Immature natural killer cell (primary cell): ENCODE data around the gene TRAF3IP1. TPM values are rescaled to one million over a fixed set of nuclear protein-coding genes. Genes with fewer than 3 reads are reported as not detected.
"Not testable (repeated sequence)": the region's sequence is repeated elsewhere in the genome, so short reads cannot be mapped to it uniquely, and the experiment has no call there.

Experiments used
- DNase-seq, 3 donors: peaks; one replicate each; pipeline ENCODE4 v3.0.0; 2022; ENCODE audit warnings: mixed read lengths in 1 of 3
- H3K27ac Mint-ChIP-seq, 6 donors: one replicate each; pipeline ENCODE4 v1.8.0; 2020; ENCODE audit warnings: mixed read lengths in 6 of 6, mild to moderate bottlenecking in 5 of 6, inconsistent platforms in 4 of 6, moderate library complexity in 3 of 6
- H3K27me3 Mint-ChIP-seq, 3 donors: one replicate each; pipeline ENCODE4 v1.8.0; 2020 to 2021; ENCODE audit warnings: low read depth in 3 of 3, mild to moderate bottlenecking in 3 of 3, mixed read lengths in 3 of 3, moderate library complexity in 3 of 3, inconsistent platforms in 1 of 3
- H3K36me3 Mint-ChIP-seq, 3 donors: one replicate each; pipeline ENCODE4 v1.8.0; 2020; ENCODE audit warnings: mixed read lengths in 3 of 3, inconsistent platforms in 2 of 3, mild to moderate bottlenecking in 2 of 3
- H3K4me1 Mint-ChIP-seq, 2 donors: one replicate each; pipeline ENCODE4 v1.8.0; 2020; ENCODE audit warnings: inconsistent platforms in 2 of 2, mild to moderate bottlenecking in 2 of 2, mixed read lengths in 2 of 2, moderate library complexity in 1 of 2
- H3K4me3 Mint-ChIP-seq, 5 donors: one replicate each; pipeline ENCODE4 v1.8.0; 2020; ENCODE audit warnings: mild to moderate bottlenecking in 5 of 5, mixed read lengths in 5 of 5, inconsistent platforms in 3 of 5, moderate library complexity in 3 of 5
- H3K9me3 Mint-ChIP-seq, 6 donors: one replicate each; pipeline ENCODE4 v1.8.0; 2020; ENCODE audit warnings: mild to moderate bottlenecking in 6 of 6, mixed read lengths in 6 of 6, inconsistent platforms in 4 of 6, moderate library complexity in 3 of 6
- polyA plus RNA-seq, 3 donors: library from polyadenylated mRNA; unstranded; fragments of 300-500 nt; fragmentation: Illumina TruSeq; gene quantifications; one replicate each; pipeline ENCODE4 v1.2.3, GENCODE V29; 2021

Gene TRAF3IP1
- polyA plus RNA-seq, 3 donors from 2014 or later: 1.9 to 7.0 (median 2.2) TPM

DNA sequence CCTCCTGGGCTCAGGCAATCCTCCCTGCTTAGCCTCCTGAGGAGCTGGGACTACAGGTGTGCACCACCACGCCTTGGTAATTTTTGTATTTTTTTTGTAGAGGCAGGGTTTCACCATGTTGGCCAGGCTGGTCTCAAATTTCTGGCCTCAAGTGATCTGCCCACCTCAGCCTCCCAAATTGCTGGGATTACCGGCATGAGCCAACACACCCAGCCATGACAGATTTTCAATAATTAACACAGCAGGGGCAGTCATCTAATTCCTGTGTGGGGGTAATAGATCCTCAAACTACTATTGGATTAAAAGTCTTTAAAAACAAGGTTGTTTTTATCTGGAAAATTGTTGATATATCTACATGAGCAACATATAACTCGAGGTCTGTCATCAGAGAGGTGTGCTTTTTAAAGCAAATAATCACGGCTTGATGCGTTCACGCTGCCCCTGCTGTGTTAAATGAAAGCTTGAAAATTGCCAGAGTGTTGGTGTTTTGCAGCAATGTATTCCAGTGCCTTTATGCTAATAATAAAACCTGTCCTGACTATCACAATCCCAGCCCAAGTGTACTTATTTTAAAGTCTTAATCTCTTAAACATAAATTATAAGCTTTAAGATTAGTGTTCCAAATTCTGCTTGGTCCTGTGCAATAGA is 70.8 kb downstream of the TRAF3IP1 start:
- H3K4me1 Mint-ChIP-seq: peaks cover 14 to 16% of the 10 kb centered on the region in 2 donors
- no peaks in the 10 kb centered on the region for H3K9me3 Mint-ChIP-seq
- H3K27ac Mint-ChIP-seq: no peak overlapping the region
- no peaks in the 10 kb centered on the region for H3K27me3 Mint-ChIP-seq
- H3K36me3 Mint-ChIP-seq: peaks cover 0 to 8% (median 0%) of the 10 kb centered on the region in 3 donors
- no peak for DNase-seq
- no peak overlapping the region for H3K4me3 Mint-ChIP-seq

DNA sequence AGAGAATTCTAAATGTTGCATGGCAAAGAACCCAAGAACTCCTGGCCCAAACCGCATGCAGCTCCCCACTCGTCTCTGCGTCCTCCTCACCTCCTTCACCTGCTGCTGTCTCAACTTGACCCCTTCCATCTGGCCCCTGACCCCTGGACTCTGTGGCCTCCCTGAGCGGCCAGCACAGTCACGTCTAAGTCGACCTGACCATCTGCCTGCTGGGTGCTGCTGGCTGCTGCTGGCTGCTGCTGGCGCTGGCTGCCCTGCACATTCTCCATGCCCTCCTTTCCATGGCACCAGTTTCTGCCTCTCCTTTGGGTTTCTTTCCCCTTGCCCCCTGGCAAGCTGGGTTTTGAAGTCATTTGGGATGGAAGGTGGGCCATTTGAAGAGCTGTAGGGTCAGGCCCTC is 76.3 kb downstream of the TRAF3IP1 start:
- Mint-ChIP-seq H3K36me3 (peaks cover 2 to 6% (median 5%) of the 10 kb centered on the region in 3 donors), H3K27me3 (peaks cover 0 to 2% (median 0%) of the 10 kb centered on the region in 3 donors), H3K27ac (no peak overlapping the region), H3K4me3 (no peak overlapping the region), H3K9me3 (peaks cover 0 to 2% (median 0%) of the 10 kb centered on the region in 6 donors), H3K4me1 (no peaks in the 10 kb centered on the region)
- no peak for DNase-seq

DNA sequence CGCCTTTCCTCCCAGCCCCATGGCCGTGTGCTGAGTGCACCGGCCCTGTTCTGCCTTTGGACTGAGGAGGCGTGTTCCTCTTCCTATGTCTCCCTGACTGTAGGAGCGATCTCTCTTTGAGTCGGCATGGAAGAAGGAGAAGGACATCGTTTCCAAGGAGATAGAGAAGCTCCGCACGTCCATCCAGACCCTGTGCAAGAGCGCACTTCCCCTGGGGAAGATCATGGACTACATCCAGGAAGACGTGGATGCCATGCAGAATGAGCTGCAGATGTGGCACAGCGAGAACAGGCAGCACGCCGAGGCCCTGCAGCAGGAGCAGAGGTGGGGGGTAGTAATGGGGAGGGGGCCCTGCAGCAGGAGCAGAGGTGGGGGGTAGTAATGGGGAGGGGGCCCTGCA is 77.0 kb downstream of the TRAF3IP1 start:
- peaks cover 0 to 2% (median 0%) of the 10 kb centered on the region in 6 donors for H3K9me3 Mint-ChIP-seq
- no peaks in the 10 kb centered on the region for H3K4me1 Mint-ChIP-seq
- no peak overlapping the region for H3K4me3 Mint-ChIP-seq
- H3K36me3 Mint-ChIP-seq: peaks cover 3 to 6% (median 5%) of the 10 kb centered on the region in 3 donors
- DNase-seq: no peak
- peaks cover 0 to 2% (median 0%) of the 10 kb centered on the region in 3 donors for H3K27me3 Mint-ChIP-seq
- no peak overlapping the region for H3K27ac Mint-ChIP-seq

DNA sequence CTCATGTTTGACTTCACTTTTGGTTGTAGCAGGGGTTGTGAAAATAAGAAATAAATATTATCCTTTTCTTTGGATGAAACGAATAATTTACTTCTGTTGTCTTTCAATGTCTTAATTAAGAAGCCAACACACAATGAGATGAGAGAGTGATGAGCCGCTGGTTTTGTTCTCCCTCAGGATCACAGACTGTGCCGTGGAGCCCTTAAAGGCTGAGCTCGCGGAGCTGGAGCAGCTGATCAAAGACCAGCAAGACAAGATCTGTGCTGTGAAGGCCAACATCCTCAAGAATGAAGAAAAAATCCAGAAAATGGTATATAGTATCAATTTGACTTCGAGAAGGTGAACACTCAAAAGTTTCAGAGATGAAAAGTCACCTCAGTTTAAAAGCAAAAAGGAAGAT is 78.3 kb downstream of the TRAF3IP1 start:
- Mint-ChIP-seq H3K4me3 (no peak overlapping the region), H3K27ac (peak overlapping the region in 1 of 6 donors; percentile 30), H3K9me3 (peaks cover 0 to 2% (median 0%) of the 10 kb centered on the region in 6 donors), H3K36me3 (peaks cover 3 to 6% (median 5%) of the 10 kb centered on the region in 3 donors), H3K27me3 (peaks cover 0 to 2% (median 0%) of the 10 kb centered on the region in 3 donors), H3K4me1 (no peaks in the 10 kb centered on the region)
- no peak for DNase-seq

DNA sequence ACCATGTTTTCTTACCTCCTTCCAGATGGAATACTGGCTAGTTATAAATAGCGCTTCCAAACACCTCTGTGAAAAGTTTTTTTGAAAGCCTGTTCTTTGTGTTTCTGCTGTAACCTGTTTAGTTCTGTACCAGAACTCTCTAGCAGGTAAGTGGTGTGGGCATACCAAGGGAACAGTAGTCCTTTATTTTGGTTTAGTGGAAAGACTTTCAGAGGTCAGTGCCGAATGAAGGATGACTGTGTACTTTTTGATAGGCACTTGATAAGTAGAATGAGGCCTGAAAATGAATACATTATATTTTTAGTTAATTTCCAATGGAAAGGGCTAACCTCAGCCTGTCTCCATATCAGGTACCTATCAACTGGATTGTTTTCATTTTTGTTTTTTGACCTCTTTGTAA is 78.8 kb downstream of the TRAF3IP1 start:
- peaks cover 0 to 2% (median 0%) of the 10 kb centered on the region in 6 donors for H3K9me3 Mint-ChIP-seq
- no peak overlapping the region for H3K27ac Mint-ChIP-seq
- DNase-seq: no peak
- H3K36me3 Mint-ChIP-seq: peaks cover 3 to 6% (median 5%) of the 10 kb centered on the region in 3 donors
- peaks cover under 1 to 3% of the 10 kb centered on the region in 2 donors for H3K4me1 Mint-ChIP-seq
- H3K27me3 Mint-ChIP-seq: peaks cover 0 to 3% (median 0%) of the 10 kb centered on the region in 3 donors
- no peak overlapping the region for H3K4me3 Mint-ChIP-seq

DNA sequence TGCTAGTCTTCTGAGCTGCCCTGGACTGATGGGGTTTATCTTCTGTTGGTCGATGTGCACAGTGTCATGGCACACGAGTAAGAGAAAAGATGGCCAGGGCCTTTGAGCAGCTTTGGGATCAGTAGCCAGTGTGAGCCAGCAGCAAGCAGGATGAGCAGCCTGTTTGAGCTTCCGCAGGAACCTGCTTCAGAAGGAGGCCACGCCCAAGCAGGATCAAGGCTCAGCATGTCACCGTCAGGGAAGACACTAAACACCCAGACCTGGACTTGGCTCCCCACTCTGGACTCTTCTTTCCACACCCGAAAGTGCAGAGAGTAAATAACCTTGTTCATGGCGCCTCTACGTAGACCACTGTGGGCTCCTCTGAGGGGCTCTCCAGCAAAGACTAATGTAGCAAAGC is 81.2 kb downstream of the TRAF3IP1 start:
- no peak for DNase-seq
- H3K4me1 Mint-ChIP-seq: peaks cover 23 to 28% of the 10 kb centered on the region in 2 donors
- no peak overlapping the region for H3K4me3 Mint-ChIP-seq
- H3K27ac Mint-ChIP-seq: no peak overlapping the region
- peaks cover 0 to 2% (median 0%) of the 10 kb centered on the region in 6 donors for H3K9me3 Mint-ChIP-seq
- H3K27me3 Mint-ChIP-seq: peaks cover 0 to 5% (median 0%) of the 10 kb centered on the region in 3 donors
- peaks cover 3 to 6% (median 5%) of the 10 kb centered on the region in 3 donors for H3K36me3 Mint-ChIP-seq

DNA sequence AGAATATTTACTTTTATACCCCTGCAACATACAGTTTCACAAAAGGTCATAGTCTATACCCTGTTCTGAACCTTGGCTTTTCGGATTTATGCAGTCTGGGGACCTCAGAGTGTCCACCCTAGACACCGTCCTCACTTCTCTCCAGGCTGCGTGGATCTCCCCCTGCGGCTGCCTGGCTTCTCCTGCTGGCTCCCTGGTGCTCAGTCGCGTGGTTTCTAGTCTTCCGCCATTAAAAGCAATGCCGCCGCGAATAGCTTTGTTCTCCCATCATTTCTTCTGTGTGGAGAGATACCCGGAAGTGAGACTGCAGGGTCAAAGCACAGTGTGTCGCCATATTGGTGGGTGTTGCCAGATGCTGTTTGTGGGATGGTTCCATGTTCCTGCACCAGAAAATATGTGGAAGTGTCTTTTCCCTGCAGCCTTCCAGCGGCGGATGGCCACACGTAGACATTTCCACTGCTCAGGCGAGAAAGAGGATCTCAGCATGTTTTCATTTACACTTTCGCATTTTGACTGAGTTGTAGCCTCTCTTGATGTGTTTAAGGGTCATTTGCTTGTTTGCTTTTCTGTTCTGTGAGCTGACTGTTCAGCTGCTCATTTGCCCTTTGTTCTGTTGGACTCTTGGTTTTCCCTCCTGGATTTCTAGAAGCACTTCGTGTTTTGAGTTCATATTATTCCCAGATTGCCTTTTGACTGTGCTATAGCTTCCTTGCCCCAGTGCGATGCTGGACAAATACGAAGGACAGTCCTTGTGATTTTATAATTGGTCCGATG is 83.5 kb downstream of the TRAF3IP1 start:
- Mint-ChIP-seq H3K4me3 (no peak overlapping the region), H3K27me3 (peaks cover 0 to 3% (median 0%) of the 10 kb centered on the region in 3 donors), H3K27ac (peak overlapping the region; percentile 37 to 99 (median 81)), H3K36me3 (peaks cover 3 to 6% (median 5%) of the 10 kb centered on the region in 3 donors), H3K9me3 (no peaks in the 10 kb centered on the region), H3K4me1 (peaks cover 25 to 34% of the 10 kb centered on the region in 2 donors)
- no peak for DNase-seq

DNA sequence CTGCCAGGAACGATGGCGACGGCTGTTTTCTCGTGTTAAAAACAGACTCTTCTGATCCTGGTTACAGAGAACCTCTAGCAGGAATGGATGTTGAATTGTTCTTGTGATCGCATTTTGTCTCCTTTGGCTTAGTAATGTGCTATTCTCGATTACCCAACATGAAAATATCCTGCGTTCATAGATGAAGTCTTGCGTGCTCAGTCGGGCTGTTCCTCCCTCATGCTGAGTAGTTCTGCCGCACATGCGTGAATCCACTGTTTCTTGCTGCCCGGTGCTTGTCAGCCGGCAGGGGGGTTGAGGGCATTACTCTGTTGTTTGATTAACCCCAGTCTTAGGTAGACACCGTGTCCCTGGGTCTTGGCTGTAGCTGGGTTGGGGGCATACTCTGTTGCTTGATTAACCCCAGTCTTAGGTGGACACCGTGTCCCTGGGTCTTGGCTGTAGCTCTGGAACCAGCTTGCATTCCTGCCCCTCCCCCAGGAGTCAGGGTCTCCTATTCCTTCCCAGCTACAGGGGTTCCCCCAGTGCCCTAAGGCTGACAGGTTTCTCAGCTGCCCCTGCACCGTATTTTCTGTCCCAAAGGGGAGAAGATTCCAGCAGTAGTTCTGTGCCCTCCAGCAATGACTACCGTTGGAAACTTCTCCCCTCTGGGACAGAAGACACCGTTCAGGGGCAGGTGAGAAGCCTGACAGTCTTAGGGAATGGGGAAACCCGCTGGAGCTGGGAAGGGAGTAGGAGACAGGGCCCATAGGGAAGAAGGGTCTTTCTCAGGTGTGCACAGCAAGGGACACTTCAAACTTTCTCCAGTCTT is 84.3 kb downstream of the TRAF3IP1 start:
- peaks cover 3 to 6% (median 5%) of the 10 kb centered on the region in 3 donors for H3K36me3 Mint-ChIP-seq
- peak overlapping the region in 2 of 5 donors; percentile 21 to 26 for H3K4me3 Mint-ChIP-seq
- no peak for DNase-seq
- H3K9me3 Mint-ChIP-seq: no peaks in the 10 kb centered on the region
- H3K27me3 Mint-ChIP-seq: peaks cover 0 to 3% (median 0%) of the 10 kb centered on the region in 3 donors
- peaks cover 25 to 34% of the 10 kb centered on the region in 2 donors for H3K4me1 Mint-ChIP-seq
- H3K27ac Mint-ChIP-seq: peak overlapping the region; percentile 97 to 100 (median 99)

DNA sequence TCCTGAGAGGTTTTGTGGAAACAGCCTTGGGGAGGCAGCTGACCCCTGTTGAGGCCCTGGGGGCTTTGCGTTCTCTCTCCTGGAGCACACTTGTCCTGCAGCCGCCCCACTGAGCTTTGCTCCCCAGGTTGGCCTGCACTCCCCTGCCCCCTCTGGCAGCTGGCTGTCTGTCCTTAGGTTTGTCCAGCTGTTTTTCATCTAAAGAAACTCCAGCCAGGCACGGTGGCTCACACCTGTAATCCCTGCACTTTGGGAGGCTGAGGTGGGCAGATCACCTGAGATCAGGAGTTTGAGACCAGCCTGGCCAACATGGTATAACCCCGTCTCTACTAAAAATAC is 84.9 kb downstream of the TRAF3IP1 start:
- Mint-ChIP-seq H3K27ac (peak overlapping the region; percentile 97 to 100 (median 99)), H3K4me3 (peak overlapping the region; percentile 69 to 90 (median 84)), H3K4me1 (peaks cover 25 to 34% of the 10 kb centered on the region in 2 donors)
- H3K36me3 Mint-ChIP-seq, H3K27me3 Mint-ChIP-seq, H3K9me3 Mint-ChIP-seq, DNase-seq: not testable (repeated sequence)

DNA sequence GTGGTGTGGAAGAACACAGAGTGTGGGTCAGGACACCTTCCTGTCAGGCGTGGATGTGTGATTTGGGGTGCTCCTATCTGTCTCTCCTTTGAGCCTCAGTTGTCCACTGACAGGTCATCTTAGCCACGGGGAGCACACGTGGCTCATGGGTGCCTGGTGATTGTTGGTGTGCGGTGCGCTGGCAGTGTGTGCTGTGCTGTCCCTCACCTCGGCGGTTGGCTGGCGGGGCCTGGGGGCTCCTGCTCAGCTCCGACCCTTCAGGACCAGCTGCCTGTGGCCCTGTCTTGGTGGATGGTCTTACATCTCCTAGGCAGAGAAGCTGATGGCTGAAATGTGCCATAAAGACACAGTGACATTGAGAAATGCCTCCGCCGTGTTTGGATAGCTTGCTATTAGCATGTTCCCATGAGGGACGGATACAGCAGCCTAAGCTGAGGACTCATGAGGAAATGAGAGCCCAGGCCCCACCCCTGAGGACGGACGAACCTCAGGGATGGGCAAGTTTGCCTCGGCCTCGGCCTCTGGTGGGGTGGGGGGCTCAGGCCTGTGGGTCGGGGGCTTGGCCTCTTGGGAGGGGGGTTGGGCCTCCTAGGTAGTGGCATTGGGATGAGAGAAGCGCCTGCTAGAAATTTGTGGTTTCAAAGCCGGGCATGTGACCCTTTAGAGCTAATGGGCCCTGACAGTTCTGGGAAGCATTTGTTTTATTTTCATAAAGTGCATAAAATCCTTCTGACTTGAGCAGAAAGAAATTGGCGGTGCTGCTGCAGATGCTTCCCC is 86.1 kb downstream of the TRAF3IP1 start:
- Mint-ChIP-seq H3K27ac (peak overlapping the region; percentile 97 to 100 (median 99)), H3K4me3 (peak overlapping the region; percentile 69 to 90 (median 84)), H3K27me3 (peaks cover 0 to 3% (median 0%) of the 10 kb centered on the region in 3 donors), H3K4me1 (peaks cover 25 to 34% of the 10 kb centered on the region in 2 donors), H3K9me3 (no peaks in the 10 kb centered on the region), H3K36me3 (peaks cover 0 to 3% (median 2%) of the 10 kb centered on the region in 3 donors)
- DNase-seq: no peak

DNA sequence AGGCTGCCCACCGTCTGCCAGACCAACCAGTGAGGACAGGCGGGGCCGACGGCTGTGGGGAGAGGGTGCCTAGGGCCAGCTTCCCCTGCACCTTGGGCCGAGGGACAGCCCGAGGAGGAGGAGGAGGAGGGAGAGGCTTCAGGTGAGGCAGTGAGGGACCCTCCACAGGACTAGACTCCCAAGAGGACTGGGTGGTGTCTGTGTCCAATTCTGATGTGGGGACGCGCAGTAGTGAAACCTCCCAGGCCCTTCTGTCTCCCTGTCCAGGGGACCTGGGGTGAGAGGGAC is 86.6 kb downstream of the TRAF3IP1 start:
- Mint-ChIP-seq H3K27me3 (peaks cover 0 to 3% (median 0%) of the 10 kb centered on the region in 3 donors), H3K4me3 (no peak overlapping the region), H3K27ac (peak overlapping the region in 3 of 6 donors; percentile 22 to 98 (median 97)), H3K4me1 (peaks cover 25 to 34% of the 10 kb centered on the region in 2 donors), H3K36me3 (no peaks in the 10 kb centered on the region), H3K9me3 (no peaks in the 10 kb centered on the region)
- DNase-seq: no peak

DNA sequence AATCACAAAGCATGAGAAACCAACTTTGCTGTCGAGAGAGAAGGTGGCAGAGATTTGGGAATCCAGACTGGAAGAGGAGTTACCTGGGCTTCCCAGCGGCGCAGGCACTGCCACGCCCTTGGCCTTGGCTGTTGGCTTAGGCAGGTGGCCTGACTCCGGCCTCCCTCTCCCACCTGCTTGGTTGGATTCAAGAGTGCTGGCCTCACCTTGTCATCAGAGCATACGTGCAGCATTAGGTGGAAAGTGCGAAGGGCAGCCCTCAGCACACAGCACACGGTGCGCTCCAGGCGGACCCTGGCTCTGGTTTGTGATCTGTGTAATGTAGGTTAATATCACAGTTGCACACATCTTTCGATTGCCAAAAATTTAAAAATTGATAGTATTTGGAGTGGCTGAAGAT is 87.2 kb downstream of the TRAF3IP1 start:
- Mint-ChIP-seq H3K4me1 (peaks cover 25 to 34% of the 10 kb centered on the region in 2 donors), H3K27ac (peak overlapping the region in 4 of 6 donors; percentile 29 to 98 (median 79)), H3K9me3 (no peaks in the 10 kb centered on the region), H3K36me3 (no peaks in the 10 kb centered on the region), H3K4me3 (no peak overlapping the region), H3K27me3 (peaks cover 0 to 3% (median 0%) of the 10 kb centered on the region in 3 donors)
- DNase-seq: no peak
